GM12891 (cell line): ENCODE data around the gene OR52A1. TPM values are rescaled to one million over a fixed set of nuclear protein-coding genes. Genes with fewer than 3 reads are reported as not detected.

Experiments used
- DNase-seq: peaks from one replicate; pipeline ENCODE4 v3.0.0; 2011; ENCODE audit warnings: low spot score; ENCODE audit not compliant: insufficient read length
- FAIRE-seq: peaks from 2 replicates; lab custom pipeline; 2011; peaks lifted over from hg19 to GRCh38; lab: Jason Lieb, UNC
- PAX5 ChIP-seq: IDR thresholded peaks from 2 replicates; pipeline ENCODE4 v1.6.1; 2011; ENCODE audit warnings: low read length, moderate library complexity, mild to moderate bottlenecking; ENCODE audit not compliant: insufficient read depth, severe bottlenecking
- POLR2A ChIP-seq: IDR thresholded peaks from 2 replicates; pipeline ENCODE4 v1.6.1; 2011; ENCODE audit warnings: low read depth, low read length, control low read depth
- POLR2AphosphoS5 ChIP-seq: IDR thresholded peaks from 2 replicates; pipeline ENCODE4 v1.6.1; 2011; ENCODE audit warnings: low read depth, low read length, control low read depth
- POU2F2 ChIP-seq: IDR thresholded peaks from 2 replicates; pipeline ENCODE4 v1.6.1; 2011; ENCODE audit warnings: low read depth, mild to moderate bottlenecking, control low read depth, low read length, moderate library complexity
- SPI1 ChIP-seq: IDR thresholded peaks from 2 replicates; pipeline ENCODE4 v1.6.1; 2011; ENCODE audit warnings: low read depth, low read length, control low read depth
- TAF1 ChIP-seq: IDR thresholded peaks from 2 replicates; pipeline ENCODE4 v1.6.1; 2011; ENCODE audit warnings: low read depth, low read length, control low read depth
- polyA plus RNA-seq: library from polyadenylated mRNA; unstranded; fragments of >200 nt; gene quantifications from one replicate; pipeline ENCODE4 v1.2.1, GENCODE V29; 2012; ENCODE audit warnings: low read depth, missing spikeins, inconsistent platforms; ENCODE audit not compliant: missing spikeins

Gene OR52A1
- not detected for polyA plus RNA-seq

DNA sequence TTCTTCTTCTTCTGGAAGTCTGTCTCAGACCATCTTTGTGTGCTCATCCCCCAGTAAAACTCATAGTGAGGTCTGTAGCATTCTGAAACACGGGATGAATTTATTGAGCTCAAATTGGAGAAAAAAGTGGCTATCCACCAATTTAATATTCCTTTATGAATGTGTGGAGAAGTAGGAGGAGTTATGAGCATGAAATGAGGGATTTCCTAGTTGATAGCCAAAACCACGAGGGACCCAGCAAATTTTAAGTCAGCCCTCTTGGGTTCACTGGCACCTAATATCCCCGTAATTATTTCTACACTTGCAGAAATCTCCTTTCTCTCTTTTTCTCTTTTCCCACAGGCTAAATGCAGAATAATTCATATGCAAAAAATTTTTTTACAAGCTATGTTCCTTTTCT lies at the start of gene OR52A1:
Gene OR52A1 (minus strand): TSS at position 101 of the 400 bp plus-strand sequence. CDS start 2,388 bp downstream, outside the sequence.
- TF ChIP-seq POU2F2, result no peak
- TF ChIP-seq TAF1, result no peak
- no peak for TF ChIP-seq POLR2AphosphoS5
- no peak for TF ChIP-seq SPI1
- no peak for TF ChIP-seq PAX5
- no peak for TF ChIP-seq POLR2A
- FAIRE-seq (no peak), DNase-seq (no peak)

DNA sequence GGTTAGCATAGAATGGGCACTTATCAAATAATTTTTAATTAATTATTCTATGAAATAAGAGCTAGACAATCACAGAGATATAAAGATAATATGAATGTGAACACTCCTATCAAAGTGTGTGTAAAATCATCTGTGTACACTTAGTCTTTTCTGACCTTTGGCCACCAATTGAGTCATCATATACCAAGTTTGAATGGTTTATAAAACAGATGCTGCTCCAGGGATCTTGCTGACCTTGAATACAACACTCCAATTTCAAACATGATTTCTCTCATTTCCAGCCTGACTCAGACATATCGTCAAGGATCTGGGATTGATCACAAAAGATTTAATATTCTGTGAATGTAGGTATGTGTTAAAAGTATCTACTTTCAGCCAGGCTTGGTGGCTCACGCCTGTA lies 48.8 kb upstream of the OR52A1 start:
- FAIRE-seq, result no peak
- DNase-seq, result no peak
- TF ChIP-seq TAF1 (no peak), SPI1 (no peak), POLR2A (no peak), POU2F2 (no peak), PAX5 (no peak), POLR2AphosphoS5 (no peak)

DNA sequence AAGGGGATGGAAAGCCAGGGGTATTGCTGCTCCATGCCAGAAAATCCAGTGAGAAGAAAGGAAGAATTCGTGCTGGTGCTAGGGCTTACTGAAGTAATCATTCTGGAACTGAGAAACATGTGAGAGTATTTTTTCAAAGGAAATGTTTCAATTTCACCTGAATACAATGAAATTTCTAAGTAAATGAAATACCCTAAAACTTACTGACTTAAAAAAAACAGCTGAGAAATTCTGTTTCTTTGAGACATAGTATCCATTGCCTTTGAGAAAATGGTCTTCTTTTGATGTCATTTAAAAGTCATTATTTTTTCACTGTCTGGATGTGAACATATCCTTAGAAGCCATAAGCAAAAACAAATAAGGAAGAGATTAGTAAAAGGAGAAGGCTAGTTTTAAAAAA lies 46.0 kb upstream of the OR52A1 start, which contains the start of gene OR51V1:
Gene OR51V1 (minus strand): TSS at position 101 of the 400 bp plus-strand sequence. CDS start 0 bp downstream, at position 101.
- TF ChIP-seq TAF1 (no peak), POLR2A (no peak), PAX5 (no peak), POLR2AphosphoS5 (no peak), POU2F2 (no peak), SPI1 (no peak)

DNA sequence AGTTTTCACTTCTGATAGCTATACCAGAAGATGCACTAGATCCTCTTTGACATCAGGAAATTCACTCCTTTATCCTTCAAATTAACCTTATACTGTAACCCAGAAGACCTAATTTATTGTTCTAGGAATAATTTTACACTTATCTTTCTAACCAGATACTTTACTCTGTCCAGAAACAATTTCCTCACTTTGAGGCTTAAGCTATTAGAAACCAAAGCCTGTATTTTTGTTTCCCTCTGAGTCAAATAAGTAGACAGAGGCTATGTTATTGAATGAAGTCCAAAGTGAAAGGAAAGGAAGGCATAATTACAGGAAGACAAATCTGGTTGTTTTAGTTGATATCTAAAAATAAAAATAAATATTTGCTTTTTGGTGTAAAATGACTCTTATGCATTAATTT lies 43.7 kb upstream of the OR52A1 start:
- TF ChIP-seq SPI1 (no peak), POLR2AphosphoS5 (no peak), POLR2A (no peak), PAX5 (no peak), POU2F2 (no peak), TAF1 (no peak)
- no peak for FAIRE-seq
- DNase-seq, result no peak

More for the DNA sequence above, 46.0 kb upstream of the OR52A1 start, which contains the start of gene OR51V1:
- FAIRE-seq (no peak), DNase-seq (no peak)

DNA sequence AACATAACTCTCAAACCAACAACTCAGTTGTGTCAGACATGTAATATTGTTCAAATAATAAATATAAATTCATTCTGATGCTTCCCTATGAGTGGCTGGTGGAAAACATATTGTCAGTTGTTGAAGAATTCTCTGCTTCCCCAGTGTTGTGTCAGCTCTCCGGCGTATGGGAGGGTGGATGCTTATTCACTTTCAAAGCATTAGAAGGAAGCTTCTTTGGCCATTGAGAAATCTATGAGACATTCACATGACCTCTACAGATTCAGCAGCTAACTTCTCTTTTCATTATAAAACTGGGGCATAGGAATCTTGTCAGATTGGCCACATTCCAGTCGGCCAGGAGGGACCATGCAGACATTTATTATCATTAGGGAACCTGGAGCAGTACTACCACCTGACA lies 43.0 kb upstream of the OR52A1 start:
- no peak for TF ChIP-seq POLR2A
- TF ChIP-seq SPI1, result no peak
- no peak for TF ChIP-seq POU2F2
- TF ChIP-seq POLR2AphosphoS5, result no peak
- no peak for TF ChIP-seq TAF1
- TF ChIP-seq PAX5, result no peak
- FAIRE-seq (no peak), DNase-seq (no peak)

DNA sequence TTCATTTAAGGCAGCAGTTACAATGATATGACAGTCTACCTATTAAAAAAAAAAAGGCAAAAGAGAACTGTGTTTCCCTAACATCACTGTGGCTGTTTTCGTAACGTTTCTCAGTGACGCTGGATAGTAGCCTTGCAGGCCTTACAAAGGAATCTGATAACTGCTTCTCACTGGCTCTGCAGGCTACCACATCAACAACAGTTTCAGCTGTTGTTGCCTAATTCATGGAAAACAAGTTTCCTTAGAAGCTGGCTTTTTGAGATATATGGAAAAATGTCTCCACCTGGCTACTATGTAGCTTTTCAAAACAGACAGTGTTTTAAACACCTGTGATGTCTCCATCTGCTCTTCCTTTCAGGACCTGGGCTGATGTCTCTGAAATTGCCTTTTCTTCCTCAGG lies 42.2 kb upstream of the OR52A1 start:
- DNase-seq (no peak), FAIRE-seq (no peak)
- TF ChIP-seq POLR2AphosphoS5 (no peak), PAX5 (no peak), TAF1 (no peak), POU2F2 (no peak), SPI1 (no peak), POLR2A (no peak)

DNA sequence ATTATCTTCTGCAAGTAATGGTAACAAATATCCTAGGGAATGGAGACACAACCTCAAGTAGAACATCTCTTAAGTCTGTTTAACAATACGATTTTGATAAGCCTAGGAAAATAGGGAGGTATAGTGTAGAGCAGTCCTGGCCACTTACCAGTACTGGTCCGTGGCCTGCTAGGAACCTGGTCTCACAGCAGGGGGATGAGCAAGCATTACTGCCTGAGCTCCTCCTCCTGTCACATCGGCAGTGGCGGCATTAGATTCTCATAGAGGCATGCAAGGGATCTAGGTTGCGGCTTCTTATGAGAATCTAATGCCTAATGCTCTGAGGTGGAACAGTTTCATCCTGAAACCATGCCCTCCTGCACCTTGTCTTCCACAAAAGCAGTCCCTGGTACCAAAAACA lies 41.5 kb upstream of the OR52A1 start:
- DNase-seq (no peak), FAIRE-seq (no peak)
- TF ChIP-seq POLR2A (no peak), POU2F2 (no peak), PAX5 (no peak), TAF1 (no peak), SPI1 (no peak), POLR2AphosphoS5 (no peak)

DNA sequence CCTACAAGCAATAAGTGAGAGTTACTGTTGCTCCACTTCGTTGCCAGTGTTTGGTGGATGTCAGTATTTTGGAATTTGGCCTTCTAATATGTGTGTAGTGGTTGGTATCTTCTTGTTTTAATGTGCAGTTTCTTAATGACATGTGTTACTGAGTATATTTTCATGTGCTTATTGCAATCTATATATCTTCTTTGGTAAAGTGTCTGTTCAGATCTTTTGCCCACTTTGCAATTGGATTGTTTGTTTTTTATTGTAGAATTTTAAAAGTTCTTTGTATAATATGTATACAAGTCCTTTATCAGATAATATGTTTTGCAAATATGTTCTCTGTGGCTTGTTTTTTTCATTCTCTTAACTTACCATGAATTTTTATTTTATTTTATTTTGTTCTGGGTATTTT lies 38.2 kb upstream of the OR52A1 start:
- no peak for FAIRE-seq
- TF ChIP-seq PAX5 (no peak), TAF1 (no peak), SPI1 (no peak), POLR2AphosphoS5 (no peak), POLR2A (no peak), POU2F2 (no peak)
- DNase-seq, result no peak

DNA sequence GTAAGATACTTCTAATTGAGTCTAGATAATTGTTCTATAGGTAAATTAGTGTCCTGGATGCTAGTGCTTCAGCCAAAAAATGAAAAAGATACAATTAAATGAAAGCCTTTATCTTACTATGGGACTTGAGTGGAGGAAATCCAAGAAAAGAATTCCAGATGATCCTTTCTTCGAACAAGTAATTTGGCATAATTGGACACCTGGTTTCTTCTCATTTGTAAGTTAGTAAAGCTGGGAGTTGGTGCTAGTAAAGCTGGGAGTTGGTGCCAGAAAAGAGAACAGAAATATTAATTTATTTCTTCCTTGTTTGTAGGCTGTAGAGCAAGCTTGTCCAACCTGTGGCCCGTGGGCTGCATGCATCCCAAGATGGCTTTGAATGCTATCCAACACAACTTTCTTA lies 33.6 kb upstream of the OR52A1 start:
- TF ChIP-seq POU2F2, result no peak
- no peak for TF ChIP-seq TAF1
- no peak for TF ChIP-seq SPI1
- TF ChIP-seq PAX5, result no peak
- no peak for TF ChIP-seq POLR2AphosphoS5
- TF ChIP-seq POLR2A, result no peak
- no peak for DNase-seq
- FAIRE-seq, result no peak
